Neuronal stem cell (in vitro differentiated cells): ENCODE results near the gene GRM4.

Experiments
- DNase-seq: peaks from one replicate; pipeline ENCODE4 v3.0.0-alpha.2; 2013; ENCODE audit warnings: low spot score
- H2AFZ ChIP-seq: one replicate; pipeline ENCODE4 v1.6.1; 2013; ENCODE audit warnings: mild to moderate bottlenecking, low read length, inconsistent platforms
- H2AK5ac ChIP-seq: 2 replicates; pipeline ENCODE4 v1.6.1; 2013; ENCODE audit warnings: low read depth, mild to moderate bottlenecking, inconsistent platforms, low read length, moderate library complexity, mixed read lengths
- H2BK120ac ChIP-seq: 2 replicates; pipeline ENCODE4 v1.6.1; 2013; ENCODE audit warnings: low read depth, mild to moderate bottlenecking, inconsistent platforms, low read length, moderate library complexity, mixed read lengths
- H2BK12ac ChIP-seq: one replicate; pipeline ENCODE4 v1.6.1; 2013; ENCODE audit warnings: low read length, inconsistent platforms
- H2BK15ac ChIP-seq: 2 replicates; pipeline ENCODE4 v1.6.1; 2013; ENCODE audit warnings: mild to moderate bottlenecking, low read length, inconsistent platforms, mixed read lengths
- H2BK5ac ChIP-seq: one replicate; pipeline ENCODE4 v1.6.1; 2013; ENCODE audit warnings: inconsistent platforms, mild to moderate bottlenecking, low read length, moderate library complexity
- H3K14ac ChIP-seq: one replicate; pipeline ENCODE4 v1.6.1; 2013; ENCODE audit warnings: low read length, inconsistent platforms
- H3K18ac ChIP-seq: 2 replicates; pipeline ENCODE4 v1.6.1; 2013; ENCODE audit warnings: low read length, inconsistent platforms
- H3K23ac ChIP-seq: 2 replicates; pipeline ENCODE4 v1.6.1; 2013; ENCODE audit warnings: low read depth, mild to moderate bottlenecking, mixed read lengths, low read length, inconsistent platforms; ENCODE audit not compliant: poor library complexity
- H3K27ac ChIP-seq: replicated peaks from 3 replicates; pipeline ENCODE4 v1.5.1; 2013; ENCODE audit warnings: low read length, inconsistent platforms
- H3K27me3 ChIP-seq, 3 experiments: 2 replicates each; pipeline ENCODE4 v1.6.1; 2013; ENCODE audit warnings: low read length in 3 of 3, mild to moderate bottlenecking in 2 of 3, inconsistent platforms in 1 of 3, low read depth in 1 of 3, mixed read lengths in 1 of 3, moderate library complexity in 1 of 3; ENCODE audit not compliant: control insufficient read depth in 3 of 3, insufficient read depth in 3 of 3
- H3K36me3 ChIP-seq, 2 donors: replicated peaks in 1 of 2; 2 replicates each; pipeline ENCODE4 v1.6.1; 2013; ENCODE audit warnings: low read length in 2 of 2; ENCODE audit not compliant: control insufficient read depth in 2 of 2, insufficient read depth in 2 of 2
- H3K4ac ChIP-seq: 2 replicates; pipeline ENCODE4 v1.6.1; 2013; ENCODE audit warnings: inconsistent platforms, mild to moderate bottlenecking, low read length, moderate library complexity
- H3K4me1 ChIP-seq, 2 donors: 1 replicate in 1 of 2; 2 replicates in 1 of 2; pipeline ENCODE4 v1.6.1; 2013; ENCODE audit warnings: low read length in 2 of 2, low read depth in 1 of 2; ENCODE audit not compliant: control insufficient read depth in 2 of 2, insufficient read depth in 1 of 2
- H3K4me2 ChIP-seq: one replicate; pipeline ENCODE4 v1.6.1; 2013; ENCODE audit warnings: mild to moderate bottlenecking, low read length, inconsistent platforms; ENCODE audit not compliant: insufficient read depth, poor library complexity, severe bottlenecking
- H3K4me3 ChIP-seq, 2 donors: 2 replicates each; pipeline ENCODE4 v1.5.1; 2013; ENCODE audit warnings: low read length in 2 of 2, mild to moderate bottlenecking in 2 of 2, inconsistent platforms in 1 of 2, moderate library complexity in 1 of 2
- H3K79me1 ChIP-seq: one replicate; pipeline ENCODE4 v1.6.1; 2013; ENCODE audit warnings: low read depth, mild to moderate bottlenecking, inconsistent platforms, low read length, moderate library complexity
- H3K9ac ChIP-seq: one replicate; pipeline ENCODE4 v1.6.1; 2013; ENCODE audit warnings: mild to moderate bottlenecking, low read depth, low read length, inconsistent platforms; ENCODE audit not compliant: poor library complexity
- H3K9me3 ChIP-seq, 2 donors: replicated peaks in 1 of 2; 2 replicates each; pipeline versions ENCODE3 to v1.6.1; 2013; ENCODE audit warnings: low read length in 2 of 2, mild to moderate bottlenecking in 2 of 2, inconsistent platforms in 1 of 2, low read depth in 1 of 2, mixed read lengths in 1 of 2, moderate library complexity in 1 of 2; ENCODE audit not compliant: control insufficient read depth in 2 of 2, insufficient read depth in 1 of 2
- H4K8ac ChIP-seq: one replicate; pipeline ENCODE4 v1.6.1; 2013; ENCODE audit warnings: low read depth, mild to moderate bottlenecking, inconsistent platforms, low read length, moderate library complexity
- H4K91ac ChIP-seq: one replicate; pipeline ENCODE4 v1.6.1; 2013; ENCODE audit warnings: low read length, low read depth, mild to moderate bottlenecking, inconsistent platforms; ENCODE audit not compliant: poor library complexity
- WGBS, 2 donors: extraction: QIAGEN DNeasy Blood & Tissue Kit; methylation state at CpG; one replicate each; pipeline ENCODE4 v1.1.7; 2013; ENCODE audit warnings: missing lambda C conversion rate in 2 of 2, mixed read lengths in 1 of 2; ENCODE audit not compliant: insufficient read length in 2 of 2, insufficient replicate concordance in 1 of 2; ENCODE audit errors: extremely low coverage in 2 of 2; 5-methylcytosine and 5-hydroxymethylcytosine counted together

The GRM4 gene

GRCh38 chr6:34146801-34147592 lies 1.1 kb upstream of the GRM4 start:
- H3K27me3 ChIP-seq: peaks cover 7 to 93% (median 57%) of the 10 kb centered on the region in 3 experiments
- WGBS, 2 donors: no CpG with 5 or more reads among the region's 10 CpGs
- H2BK5ac ChIP-seq: no peak overlapping the region
- no peak overlapping the region for H3K4me3 ChIP-seq
- H3K4me2 ChIP-seq: no peak overlapping the region
- no peaks in the 10 kb centered on the region for H3K9me3 ChIP-seq
- no peak overlapping the region for H3K14ac ChIP-seq
- H4K91ac ChIP-seq: no peak overlapping the region
- no peak overlapping the region for H3K4ac ChIP-seq
- no peak overlapping the region for H2BK120ac ChIP-seq
- H3K18ac ChIP-seq: no peak overlapping the region
- no peaks in the 10 kb centered on the region for H3K36me3 ChIP-seq
- no peak overlapping the region for H3K23ac ChIP-seq
- H3K4me1 ChIP-seq: peaks cover 13 to 17% of the 10 kb centered on the region in 2 donors
- H3K79me1 ChIP-seq: no peaks in the 10 kb centered on the region
- H3K9ac ChIP-seq: no peak overlapping the region
- no peak overlapping the region for H2BK12ac ChIP-seq
- H4K8ac ChIP-seq: no peak overlapping the region
- no peak overlapping the region for H2AK5ac ChIP-seq
- no peak for DNase-seq
- no peak overlapping the region for H3K27ac ChIP-seq
- H2BK15ac ChIP-seq: no peak overlapping the region
- H2AFZ ChIP-seq: no peak overlapping the region

GRCh38 chr6:34145161-34146020 lies 496 bp downstream of the GRM4 start:
- DNase-seq: peak; percentile 45
- no peak overlapping the region for H3K4ac ChIP-seq
- H3K4me1 ChIP-seq: peaks cover 13 to 17% of the 10 kb centered on the region in 2 donors
- H3K79me1 ChIP-seq: no peaks in the 10 kb centered on the region
- H2BK15ac ChIP-seq: peak overlapping the region; percentile 70
- peak overlapping the region; percentile 85 for H3K9ac ChIP-seq
- no peak overlapping the region for H3K14ac ChIP-seq
- H2BK5ac ChIP-seq: no peak overlapping the region
- H2BK120ac ChIP-seq: no peak overlapping the region
- H4K91ac ChIP-seq: no peak overlapping the region
- H3K18ac ChIP-seq: peak overlapping the region; percentile 71
- H2AFZ ChIP-seq: peak overlapping the region; percentile 91
- H3K36me3 ChIP-seq: no peaks in the 10 kb centered on the region
- H2AK5ac ChIP-seq: no peak overlapping the region
- H2BK12ac ChIP-seq: no peak overlapping the region
- no CpG with 5 or more reads among the region's 100 CpGs for WGBS, 2 donors
- no peak overlapping the region for H4K8ac ChIP-seq
- peak overlapping the region in 1 of 2 donors; percentile 77 for H3K4me3 ChIP-seq
- H3K4me2 ChIP-seq: peak overlapping the region; percentile 98
- H3K23ac ChIP-seq: peak overlapping the region; percentile 78
- H3K27ac ChIP-seq: no peak overlapping the region
- H3K9me3 ChIP-seq: no peaks in the 10 kb centered on the region
- peaks cover 7 to 96% (median 50%) of the 10 kb centered on the region in 3 experiments for H3K27me3 ChIP-seq

- no peaks in the 10 kb centered on the region for H3K36me3 ChIP-seq
- no peak overlapping the region for H3K4ac ChIP-seq
- no CpG with 5 or more reads among the region's 58 CpGs for WGBS, 2 donors
- H2BK120ac ChIP-seq: no peak overlapping the region
- peaks cover 13 to 17% of the 10 kb centered on the region in 2 donors for H3K4me1 ChIP-seq
- H3K9ac ChIP-seq: peak overlapping the region; percentile 82
- H3K27me3 ChIP-seq: peaks cover 7 to 97% (median 44%) of the 10 kb centered on the region in 3 experiments
- peak overlapping the region; percentile 26 to 77 for H3K4me3 ChIP-seq
- H2BK15ac ChIP-seq: peak overlapping the region; percentile 70
- H3K9me3 ChIP-seq: no peaks in the 10 kb centered on the region
- H3K14ac ChIP-seq: peak overlapping the region; percentile 98
- H2BK5ac ChIP-seq: peak overlapping the region; percentile 40
- H4K8ac ChIP-seq: no peak overlapping the region
- no peak overlapping the region for H4K91ac ChIP-seq
- no peak for DNase-seq
- peak overlapping the region; percentile 44 for H2AK5ac ChIP-seq
- H3K23ac ChIP-seq: no peak overlapping the region
- no peak overlapping the region for H3K27ac ChIP-seq
- no peak overlapping the region for H2BK12ac ChIP-seq
- no peaks in the 10 kb centered on the region for H3K79me1 ChIP-seq
- H3K18ac ChIP-seq: peak overlapping the region; percentile 93
- H2AFZ ChIP-seq: peak overlapping the region; percentile 91
- H3K4me2 ChIP-seq: peak overlapping the region; percentile 98
These were observed 1.2 kb downstream of the GRM4 start for GRCh38 chr6:34144581-34145160.
